Choroid plexus epithelial cell (primary cell): ENCODE measurements around the gene BOC.

Experiments used
- DNase-seq: peaks from one replicate; pipeline ENCODE4 v3.0.0-alpha.2; 2010; ENCODE audit warnings: low read depth
- H3K4me3 ChIP-seq: 2 replicates; pipeline ENCODE4 v1.5.1; 2011; ENCODE audit warnings: low read depth, mild to moderate bottlenecking, control low read depth, low read length, moderate library complexity
- CTCF ChIP-seq: conservative IDR thresholded peaks from 2 replicates; pipeline ENCODE4 v1.5.1; 2011; ENCODE audit warnings: low read depth, mild to moderate bottlenecking, control low read depth, inconsistent platforms, low read length, moderate library complexity

The BOC gene

GRCh38 chr3:113218681-113219045, 7.3 kb downstream of the BOC start:
- DNase-seq, result no peak
- no peak overlapping the region for H3K4me3 ChIP-seq
- no peak for TF ChIP-seq CTCF

GRCh38 chr3:113219605-113220300, 8.4 kb downstream of the BOC start:
- no peak for TF ChIP-seq CTCF
- DNase-seq, result no peak
- no peak overlapping the region for H3K4me3 ChIP-seq

GRCh38 chr3:113220721-113221120, 9.4 kb downstream of the BOC start:
- no peak overlapping the region for H3K4me3 ChIP-seq
- no peak for TF ChIP-seq CTCF
- DNase-seq, result no peak

GRCh38 chr3:113221721-113222257, 10.4 kb downstream of the BOC start:
- DNase-seq, result no peak
- H3K4me3 ChIP-seq, result no peak overlapping the region
- no peak for TF ChIP-seq CTCF

GRCh38 chr3:113222451-113223086, 11.2 kb downstream of the BOC start:
- no peak for DNase-seq
- H3K4me3 ChIP-seq, result no peak overlapping the region
- no peak for TF ChIP-seq CTCF

- no peak for TF ChIP-seq CTCF
- peak overlapping the region; percentile 26 for H3K4me3 ChIP-seq
- DNase-seq, result peak; percentile 23
These were observed 12.3 kb downstream of the BOC start for GRCh38 chr3:113223475-113224281.
